Measurements from ENCODE around the gene ADCY1. TPM values are rescaled to one million over a fixed set of nuclear protein-coding genes. Genes with fewer than 3 reads are reported as not detected.
"Not testable (repeated sequence)": the region's sequence is repeated elsewhere in the genome, so short reads cannot be mapped to it uniquely, and the experiment has no call there.

The ADCY1 gene
- polyA plus RNA-seq, 4 donors: under 0.01 to 1.0 (median 0.88) TPM; not detected in 1

DNA sequence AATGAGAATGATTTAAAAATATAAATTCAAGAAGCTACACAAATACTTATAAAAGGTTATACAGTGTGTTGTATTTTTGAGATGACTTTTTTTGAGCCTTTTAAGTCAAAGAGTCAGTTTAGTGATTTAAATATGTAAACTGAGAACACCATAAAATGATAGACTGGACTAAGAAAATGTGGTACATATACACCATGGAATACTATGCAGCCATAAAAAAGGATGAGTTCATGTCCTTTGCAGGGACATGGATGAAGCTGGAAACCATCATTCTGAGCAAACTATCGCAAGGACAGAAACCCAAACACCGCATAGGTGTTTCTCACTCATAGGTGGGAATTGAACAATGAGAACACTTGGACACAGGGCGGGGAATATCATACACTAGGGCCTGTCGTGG is 182.2 kb downstream of the ADCY1 start:
- not testable (repeated sequence) for H3K4me1 ChIP-seq (ENCODE audit: control insufficient read depth in 3 of 3, insufficient read depth in 2 of 3, low read depth in 1 of 3, low read length in 2 of 3); DNase-seq; H3K9me3 ChIP-seq (ENCODE audit: control insufficient read depth in 2 of 2, insufficient read depth in 1 of 2, low read depth in 1 of 2, low read length in 1 of 2); FAIRE-seq; H3K27ac ChIP-seq (ENCODE audit: low read depth in 1 of 3, low read length in 2 of 3); H3K4me3 ChIP-seq (ENCODE audit: low read depth in 1 of 3, low read length in 3 of 3); H3K36me3 ChIP-seq (ENCODE audit: control insufficient read depth in 3 of 3, insufficient read depth in 2 of 3, low read depth in 1 of 3, low read length in 3 of 3); H3K27me3 ChIP-seq (ENCODE audit: control insufficient read depth in 3 of 3, insufficient read depth in 3 of 3, low read length in 3 of 3)
- WGBS, 3 donors: 94 to 98% (median 98%) methylated on average over 3 of the region's 4 CpGs

DNA sequence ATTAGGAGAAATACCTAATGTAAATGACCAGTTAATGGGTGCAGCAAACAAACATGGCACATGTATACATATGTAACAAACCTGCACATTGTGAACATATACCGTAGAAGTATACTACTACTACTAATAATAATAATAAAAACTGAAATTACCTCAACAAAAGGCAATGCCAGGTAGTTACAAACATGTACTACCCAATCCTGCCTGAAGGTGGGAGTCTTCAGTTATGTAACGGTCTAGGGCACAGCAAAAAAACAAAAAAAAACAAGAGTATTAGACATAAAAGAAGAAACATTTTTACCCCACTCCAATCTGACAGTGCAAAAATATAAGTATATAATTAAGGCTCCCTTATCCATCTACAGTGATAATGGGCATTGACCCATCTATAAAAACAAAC is 182.6 kb downstream of the ADCY1 start:
- not testable (repeated sequence) for DNase-seq; H3K4me3 ChIP-seq (ENCODE audit: low read depth in 1 of 3, low read length in 3 of 3); H3K27ac ChIP-seq (ENCODE audit: low read depth in 1 of 3, low read length in 2 of 3); FAIRE-seq; H3K4me1 ChIP-seq (ENCODE audit: control insufficient read depth in 3 of 3, insufficient read depth in 2 of 3, low read depth in 1 of 3, low read length in 2 of 3); H3K27me3 ChIP-seq (ENCODE audit: control insufficient read depth in 3 of 3, insufficient read depth in 3 of 3, low read length in 3 of 3); H3K36me3 ChIP-seq (ENCODE audit: control insufficient read depth in 3 of 3, insufficient read depth in 2 of 3, low read depth in 1 of 3, low read length in 3 of 3); H3K9me3 ChIP-seq (ENCODE audit: control insufficient read depth in 2 of 2, insufficient read depth in 1 of 2, low read depth in 1 of 2, low read length in 1 of 2)
- whole genome bisulfite sequencing, 3 donors: 74 to 88% (median 77%) methylated on average over 2 of the region's 2 CpGs

DNA sequence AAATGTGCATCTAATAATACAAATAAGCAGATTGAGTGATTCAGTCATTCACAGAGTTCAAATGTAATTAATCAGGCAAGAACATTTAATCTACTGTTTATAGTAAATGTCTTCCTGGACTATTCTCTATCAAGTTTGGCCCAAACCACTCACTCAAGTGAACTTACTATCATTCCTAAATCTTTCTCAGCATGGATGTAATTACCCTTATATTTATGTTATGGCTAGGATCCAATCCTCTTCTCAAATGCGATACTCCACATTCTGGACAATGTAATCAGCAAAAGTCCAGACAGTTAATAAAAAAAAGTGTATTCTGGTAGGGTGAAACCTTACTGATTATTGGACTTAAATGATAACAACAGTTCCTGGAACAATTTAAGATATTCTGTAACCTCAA is 185.3 kb downstream of the ADCY1 start:
- H3K27ac ChIP-seq (ENCODE audit: low read depth in 1 of 3, low read length in 2 of 3); H3K36me3 ChIP-seq (ENCODE audit: control insufficient read depth in 3 of 3, insufficient read depth in 2 of 3, low read depth in 1 of 3, low read length in 3 of 3); H3K27me3 ChIP-seq (ENCODE audit: control insufficient read depth in 3 of 3, insufficient read depth in 3 of 3, low read length in 3 of 3); H3K9me3 ChIP-seq (ENCODE audit: control insufficient read depth in 2 of 2, insufficient read depth in 1 of 2, low read depth in 1 of 2, low read length in 1 of 2); H3K4me1 ChIP-seq (ENCODE audit: control insufficient read depth in 3 of 3, insufficient read depth in 2 of 3, low read depth in 1 of 3, low read length in 2 of 3); FAIRE-seq; DNase-seq; H3K4me3 ChIP-seq (ENCODE audit: low read depth in 1 of 3, low read length in 3 of 3): not testable (repeated sequence)
- WGBS, 3 donors: 77 to 88% (median 86%) methylated on average over 1 of the region's 1 CpG

DNA sequence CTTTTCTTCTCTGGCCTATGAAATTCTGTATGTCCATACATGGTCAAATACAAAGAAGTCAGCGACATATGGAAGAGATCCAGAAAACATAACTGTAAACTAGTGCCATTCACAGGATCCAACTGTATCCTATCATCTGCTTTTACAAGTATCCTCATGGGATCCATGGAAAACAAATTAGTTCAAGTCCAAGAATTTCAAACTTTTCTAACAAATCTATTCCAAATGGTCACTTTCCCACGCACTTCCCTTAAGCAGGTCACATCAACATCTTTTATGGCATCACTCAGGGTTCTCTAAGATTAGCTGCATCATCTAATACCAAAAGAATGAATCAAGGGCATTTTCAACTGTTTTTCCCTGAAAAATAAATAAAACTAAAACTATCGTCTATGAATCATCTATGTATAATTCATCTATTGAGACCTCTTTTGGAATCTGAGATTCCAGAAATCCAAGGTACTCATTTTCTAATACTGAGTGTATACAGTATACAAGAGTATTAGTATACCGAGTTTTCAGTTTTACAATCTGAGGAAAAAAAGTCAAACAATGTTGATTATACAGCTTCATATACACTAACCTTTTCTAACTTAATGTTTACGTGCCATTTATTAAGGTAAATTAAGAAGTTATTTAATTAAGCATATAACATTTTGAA is 187.5 kb downstream of the ADCY1 start:
- not testable (repeated sequence) for H3K4me1 ChIP-seq (ENCODE audit: control insufficient read depth in 3 of 3, insufficient read depth in 2 of 3, low read depth in 1 of 3, low read length in 2 of 3); H3K9me3 ChIP-seq (ENCODE audit: control insufficient read depth in 2 of 2, insufficient read depth in 1 of 2, low read depth in 1 of 2, low read length in 1 of 2); H3K27me3 ChIP-seq (ENCODE audit: control insufficient read depth in 3 of 3, insufficient read depth in 3 of 3, low read length in 3 of 3); H3K36me3 ChIP-seq (ENCODE audit: control insufficient read depth in 3 of 3, insufficient read depth in 2 of 3, low read depth in 1 of 3, low read length in 3 of 3); DNase-seq; H3K27ac ChIP-seq (ENCODE audit: low read depth in 1 of 3, low read length in 2 of 3); FAIRE-seq; H3K4me3 ChIP-seq (ENCODE audit: low read depth in 1 of 3, low read length in 3 of 3)
- 74 to 90% (median 89%) methylated on average over 5 of the region's 5 CpGs for WGBS, 3 donors

DNA sequence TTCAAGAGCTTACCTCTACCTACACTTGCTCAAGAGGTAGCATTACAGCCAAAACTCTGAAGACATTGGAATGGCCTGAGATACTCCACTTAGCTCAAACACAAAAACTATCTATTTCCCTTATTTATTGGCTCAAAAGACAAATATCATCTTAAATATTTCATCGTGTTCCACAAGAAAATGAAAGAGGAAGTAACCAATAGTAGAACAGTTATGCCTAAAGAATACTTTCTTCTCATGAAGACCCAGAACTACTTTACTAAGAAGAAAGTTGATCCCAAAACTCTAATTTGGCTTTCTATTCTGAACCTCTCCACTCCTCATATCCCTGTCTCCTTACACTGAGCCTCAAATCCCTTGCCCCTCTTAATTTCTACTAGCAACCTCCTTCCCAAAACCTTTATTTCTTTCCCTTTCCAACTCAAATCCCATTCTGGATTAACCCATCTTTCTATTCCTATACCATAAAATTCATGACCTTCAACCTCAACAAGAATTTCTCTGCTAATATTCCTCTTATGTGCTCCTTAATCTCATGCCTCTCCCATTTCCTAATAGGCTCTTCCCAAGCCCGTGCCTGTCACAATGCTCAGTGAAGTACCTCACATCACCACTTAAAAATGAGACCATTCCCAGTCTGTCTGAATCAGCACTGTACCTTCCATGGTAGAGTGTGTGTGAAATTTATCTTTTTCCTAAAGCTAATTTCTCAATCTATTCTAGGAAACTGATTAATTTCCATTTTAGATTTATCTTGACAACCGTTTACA is 188.2 kb downstream of the ADCY1 start:
- H3K27ac ChIP-seq (ENCODE audit: low read depth in 1 of 3, low read length in 2 of 3); H3K9me3 ChIP-seq (ENCODE audit: control insufficient read depth in 2 of 2, insufficient read depth in 1 of 2, low read depth in 1 of 2, low read length in 1 of 2); H3K4me3 ChIP-seq (ENCODE audit: low read depth in 1 of 3, low read length in 3 of 3); DNase-seq; H3K36me3 ChIP-seq (ENCODE audit: control insufficient read depth in 3 of 3, insufficient read depth in 2 of 3, low read depth in 1 of 3, low read length in 3 of 3); H3K27me3 ChIP-seq (ENCODE audit: control insufficient read depth in 3 of 3, insufficient read depth in 3 of 3, low read length in 3 of 3); FAIRE-seq; H3K4me1 ChIP-seq (ENCODE audit: control insufficient read depth in 3 of 3, insufficient read depth in 2 of 3, low read depth in 1 of 3, low read length in 2 of 3): not testable (repeated sequence)
- 59 to 84% (median 77%) methylated on average over 3 of the region's 3 CpGs for WGBS, 3 donors

DNA sequence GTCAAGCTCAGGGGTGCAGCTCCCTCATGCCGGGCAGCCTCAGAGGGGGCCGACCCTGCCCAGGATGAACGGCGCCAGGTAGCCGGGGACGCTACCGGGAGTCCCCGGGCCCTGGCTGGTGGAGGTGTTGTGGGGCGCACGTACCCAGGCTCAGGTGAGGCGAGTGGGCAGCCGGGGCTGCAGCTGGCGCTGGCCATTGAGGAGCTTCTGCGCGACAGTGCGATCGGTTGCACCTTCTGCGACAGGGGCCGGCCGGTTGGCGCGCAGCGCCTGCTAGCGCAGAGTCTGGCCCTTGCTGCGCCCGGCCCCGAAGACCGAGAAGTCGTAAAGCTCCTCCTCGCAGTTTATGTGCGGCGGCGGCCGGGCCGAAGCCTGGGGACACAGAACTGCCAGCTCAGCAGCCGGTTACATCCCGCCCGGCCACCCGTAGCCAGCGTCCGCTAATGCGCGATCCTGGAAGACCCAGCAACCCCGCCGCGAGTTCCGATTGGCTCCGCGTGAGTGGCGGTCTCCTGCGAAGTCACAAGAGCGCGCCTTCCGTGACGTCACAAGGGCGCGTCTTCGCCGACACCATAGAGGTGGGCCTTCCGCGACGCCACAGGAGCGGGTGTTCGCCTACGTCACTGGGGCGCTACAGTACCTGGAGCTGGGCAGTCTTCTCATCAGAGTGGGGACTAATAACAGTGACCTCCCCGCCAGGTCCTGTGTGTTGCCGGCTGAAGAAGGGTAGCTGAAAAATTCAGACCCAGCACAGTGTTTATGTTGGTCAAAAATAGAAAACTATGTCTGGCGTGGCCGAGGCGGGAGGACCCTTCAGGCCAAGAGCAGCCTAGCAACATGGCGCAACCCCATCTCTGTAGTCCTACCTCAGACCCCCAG is 194.6 kb downstream of the ADCY1 start:
- H3K36me3 ChIP-seq (ENCODE audit: control insufficient read depth in 3 of 3, insufficient read depth in 2 of 3, low read depth in 1 of 3, low read length in 3 of 3); H3K9me3 ChIP-seq (ENCODE audit: control insufficient read depth in 2 of 2, insufficient read depth in 1 of 2, low read depth in 1 of 2, low read length in 1 of 2); H3K27me3 ChIP-seq (ENCODE audit: control insufficient read depth in 3 of 3, insufficient read depth in 3 of 3, low read length in 3 of 3); H3K4me1 ChIP-seq (ENCODE audit: control insufficient read depth in 3 of 3, insufficient read depth in 2 of 3, low read depth in 1 of 3, low read length in 2 of 3); FAIRE-seq: not testable (repeated sequence)
- 0 to 1% (median 1%) methylated on average over 42 to 72 of the region's 72 CpGs for WGBS, 3 donors
- peak; percentile 96 to 99 for DNase-seq
- Histone ChIP-seq H3K27ac (ENCODE audit: low read depth in 1 of 3, low read length in 2 of 3) (peak overlapping the region; percentile 45 to 96 (median 93)), H3K4me3 (ENCODE audit: low read depth in 1 of 3, low read length in 3 of 3) (peak overlapping the region; percentile 54 to 91 (median 72))

DNA sequence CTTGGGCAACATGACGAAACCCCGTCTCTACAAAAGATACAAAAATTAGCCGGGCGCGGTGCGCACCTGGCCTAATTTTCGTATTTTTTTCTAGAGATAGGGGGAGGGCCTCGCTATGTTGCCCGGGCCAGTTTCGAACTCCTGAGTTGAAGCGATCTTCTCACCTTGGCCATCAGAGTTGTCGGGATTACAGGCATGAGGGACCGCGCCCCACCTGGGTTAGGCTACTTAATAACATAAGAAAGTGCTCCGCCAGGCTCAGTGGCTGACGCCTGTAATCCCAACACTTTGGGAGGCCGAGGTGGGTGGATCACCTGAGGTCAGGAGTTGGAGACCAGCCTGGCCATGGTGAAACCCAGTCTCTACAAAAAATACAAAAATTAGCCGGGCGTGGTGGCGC is 195.5 kb downstream of the ADCY1 start:
- not testable (repeated sequence) for FAIRE-seq; DNase-seq; H3K4me1 ChIP-seq (ENCODE audit: control insufficient read depth in 3 of 3, insufficient read depth in 2 of 3, low read depth in 1 of 3, low read length in 2 of 3); H3K27me3 ChIP-seq (ENCODE audit: control insufficient read depth in 3 of 3, insufficient read depth in 3 of 3, low read length in 3 of 3); H3K36me3 ChIP-seq (ENCODE audit: control insufficient read depth in 3 of 3, insufficient read depth in 2 of 3, low read depth in 1 of 3, low read length in 3 of 3); H3K9me3 ChIP-seq (ENCODE audit: control insufficient read depth in 2 of 2, insufficient read depth in 1 of 2, low read depth in 1 of 2, low read length in 1 of 2)
- Histone ChIP-seq H3K27ac (ENCODE audit: low read depth in 1 of 3, low read length in 2 of 3) (peak overlapping the region in 2 of 3 donors; percentile 93 to 96), H3K4me3 (ENCODE audit: low read depth in 1 of 3, low read length in 3 of 3) (peak overlapping the region in 1 of 3 donors; percentile 91)
- WGBS, 3 donors: 94 to 97% (median 96%) methylated on average over 20 of the region's 20 CpGs
